ENCODE measurements around the gene EVPLL.
"Not testable (repeated sequence)": the region's sequence is repeated elsewhere in the genome, so short reads cannot be mapped to it uniquely, and the experiment has no call there.

The EVPLL gene

DNA sequence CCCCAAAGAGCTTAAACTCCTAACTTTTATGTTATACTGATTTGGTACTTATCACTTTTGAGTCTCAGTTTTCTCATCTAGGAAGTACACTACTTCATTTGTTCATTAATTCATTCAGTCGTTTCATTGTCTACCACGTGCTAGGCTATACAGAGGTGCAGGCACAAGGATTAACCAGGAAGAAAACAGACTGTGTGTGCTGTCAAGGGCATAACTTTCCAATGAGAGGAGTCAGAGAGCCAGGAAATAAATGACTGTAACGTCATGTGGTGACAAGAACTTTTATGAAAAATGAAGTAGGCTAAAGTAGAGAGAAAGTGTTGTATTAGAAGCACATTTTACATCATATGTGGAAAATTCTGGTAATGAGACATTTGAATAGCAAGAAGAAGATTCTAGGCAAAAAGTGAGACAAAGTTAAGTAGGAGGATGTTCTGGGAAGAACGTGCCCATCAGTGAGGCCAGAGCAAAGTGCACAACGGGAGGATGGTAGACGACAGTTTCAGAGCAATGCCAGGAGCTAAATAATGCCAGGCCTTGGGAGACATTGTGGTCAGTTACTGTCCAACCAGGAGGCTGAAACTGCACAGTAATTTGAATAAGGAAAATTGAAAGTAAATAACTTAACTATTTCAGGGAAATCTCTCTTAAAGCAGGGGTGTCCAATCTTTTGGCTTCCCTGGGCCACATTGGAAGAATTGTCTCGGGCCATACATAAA, 24.5 kb downstream of the EVPLL start:
- CTCF ChIA-PET; DNase-seq (ENCODE audit: extremely low spot score); POLR2A ChIA-PET: not testable (repeated sequence)

DNA sequence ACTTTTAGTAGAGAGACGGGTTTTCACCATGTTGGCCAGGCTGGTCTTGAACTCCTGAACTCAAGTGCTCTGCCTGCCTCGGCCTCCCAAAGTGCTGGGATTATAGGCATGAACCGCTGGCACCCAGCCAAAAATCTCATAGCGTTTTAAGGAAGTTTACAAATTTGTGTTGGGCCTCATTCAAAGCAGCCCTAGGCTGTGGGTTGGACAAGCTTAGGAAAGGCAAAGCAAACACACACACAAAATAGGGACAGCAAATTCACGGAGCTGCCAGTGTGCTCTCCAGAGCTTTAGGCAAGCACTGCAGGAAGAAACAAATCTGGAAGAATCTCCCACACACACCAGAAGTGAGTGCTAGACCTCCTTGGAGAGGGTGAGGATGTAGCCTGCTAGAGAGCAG, 25.6 kb downstream of the EVPLL start:
- DNase-seq (ENCODE audit: extremely low spot score); CTCF ChIA-PET; POLR2A ChIA-PET: not testable (repeated sequence)

- POLR2A ChIA-PET; DNase-seq (ENCODE audit: extremely low spot score); CTCF ChIA-PET: not testable (repeated sequence)
Observed at GRCh38 chr17:18403604-18404003, 26.0 kb downstream of the EVPLL start.

GRCh38 chr17:18408906-18409305, 31.3 kb downstream of the EVPLL start:
- CTCF ChIA-PET; DNase-seq (ENCODE audit: extremely low spot score); POLR2A ChIA-PET: not testable (repeated sequence)

DNA sequence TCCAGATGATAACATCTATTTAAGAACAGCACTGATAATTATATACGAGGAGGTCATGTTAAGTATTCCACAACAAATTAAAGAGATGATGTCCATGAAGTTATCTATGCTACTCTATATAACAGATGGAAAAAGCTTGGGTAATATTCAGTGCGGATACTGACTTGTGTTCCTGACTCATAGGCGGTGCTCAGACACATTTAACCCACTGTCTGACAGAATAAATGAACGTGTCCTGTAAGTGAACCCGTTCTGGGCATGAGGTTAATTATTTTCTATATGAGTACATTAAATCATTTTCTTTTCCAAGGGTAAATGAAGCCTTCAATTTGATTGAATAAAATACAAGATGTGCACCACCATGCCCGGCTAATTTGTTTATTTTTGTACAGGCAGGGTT, 31.7 kb downstream of the EVPLL start:
- POLR2A ChIA-PET; DNase-seq (ENCODE audit: extremely low spot score); CTCF ChIA-PET: not testable (repeated sequence)

GRCh38 chr17:18410736-18411135, 33.2 kb downstream of the EVPLL start:
- POLR2A ChIA-PET; CTCF ChIA-PET; DNase-seq (ENCODE audit: extremely low spot score): not testable (repeated sequence)

DNA sequence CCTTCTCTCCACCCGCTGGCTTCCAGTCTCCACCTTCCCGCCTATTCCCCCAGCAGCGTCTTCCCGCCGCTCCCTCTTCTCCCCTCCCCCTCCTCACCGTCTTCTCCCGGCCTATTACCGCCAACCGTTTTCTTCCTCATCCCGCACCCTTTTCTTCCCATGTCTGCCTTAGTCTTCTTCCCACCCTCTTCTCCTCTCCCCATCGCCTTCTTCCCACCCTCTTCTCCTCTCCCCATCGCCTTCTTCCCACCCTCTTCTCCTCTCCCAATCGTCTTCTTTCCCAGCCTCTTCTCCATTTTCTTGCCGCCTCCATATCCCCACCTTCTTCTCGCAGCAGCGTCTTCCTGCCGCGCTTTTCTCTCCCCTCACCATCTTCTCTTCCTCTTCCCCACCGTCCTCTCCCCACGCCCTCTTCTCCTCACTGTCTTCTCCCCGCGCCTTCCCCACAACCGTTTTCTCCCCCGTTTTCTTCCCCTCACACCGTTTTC, 33.8 kb downstream of the EVPLL start:
- DNase-seq (ENCODE audit: extremely low spot score); POLR2A ChIA-PET; CTCF ChIA-PET: not testable (repeated sequence)

- POLR2A ChIA-PET; DNase-seq (ENCODE audit: extremely low spot score); CTCF ChIA-PET: not testable (repeated sequence)
Observed at GRCh38 chr17:18412001-18412538, 34.5 kb downstream of the EVPLL start.

- POLR2A ChIA-PET; DNase-seq (ENCODE audit: extremely low spot score); CTCF ChIA-PET: not testable (repeated sequence)
Observed at GRCh38 chr17:18421521-18421920, 43.9 kb downstream of the EVPLL start.

DNA sequence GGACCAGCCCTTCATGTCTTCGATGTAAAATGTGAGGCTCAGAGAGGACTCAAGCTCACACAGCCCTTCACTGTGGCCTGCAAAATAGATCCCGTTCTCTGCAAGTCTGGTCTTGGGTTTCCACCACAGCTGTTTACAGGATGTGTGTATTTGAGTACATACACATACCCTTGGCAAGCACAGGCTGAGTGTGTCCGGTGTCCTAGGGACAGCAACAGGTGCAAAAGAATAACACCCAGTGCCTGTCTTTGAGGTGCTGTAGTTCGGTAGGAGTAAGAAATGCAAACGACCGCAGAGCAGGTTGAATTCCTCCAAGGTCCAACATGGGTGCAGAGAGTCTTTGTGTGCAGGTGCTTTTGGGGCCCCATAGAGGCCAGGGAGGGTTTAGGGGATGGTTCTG, 44.9 kb downstream of the EVPLL start:
- POLR2A ChIA-PET; DNase-seq (ENCODE audit: extremely low spot score); CTCF ChIA-PET: not testable (repeated sequence)

DNA sequence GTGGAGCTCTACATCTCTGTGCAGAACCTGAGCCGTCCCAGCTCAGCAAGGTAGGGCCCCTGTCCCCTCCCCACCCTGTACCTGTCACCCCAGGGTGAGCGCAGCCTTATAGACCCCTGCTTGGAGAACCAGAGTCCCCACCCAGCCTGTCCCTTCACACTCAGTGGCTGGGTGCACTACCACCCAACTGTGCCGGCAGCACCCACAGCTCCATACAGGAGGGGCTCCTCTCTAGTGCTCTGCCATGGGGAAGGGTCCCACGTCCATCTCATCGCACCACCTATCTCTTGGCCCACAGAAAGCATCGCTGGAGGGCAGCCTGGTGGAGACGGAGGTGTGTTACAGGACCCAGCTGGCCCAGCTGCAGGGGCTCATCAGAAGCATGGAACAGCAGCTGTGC, 45.4 kb downstream of the EVPLL start:
- POLR2A ChIA-PET; CTCF ChIA-PET; DNase-seq (ENCODE audit: extremely low spot score): not testable (repeated sequence)

- CTCF ChIA-PET; DNase-seq (ENCODE audit: extremely low spot score); POLR2A ChIA-PET: not testable (repeated sequence)
Observed at GRCh38 chr17:18425593-18425992, 48.0 kb downstream of the EVPLL start.

GRCh38 chr17:18426639-18427038, 49.1 kb downstream of the EVPLL start:
- CTCF ChIA-PET; DNase-seq (ENCODE audit: extremely low spot score); POLR2A ChIA-PET: not testable (repeated sequence)

GRCh38 chr17:18432206-18432605, 54.6 kb downstream of the EVPLL start:
- DNase-seq (ENCODE audit: extremely low spot score); POLR2A ChIA-PET; CTCF ChIA-PET: not testable (repeated sequence)

Measured in GM10248 (cell line).